NCI-H748 treated with DMSO at 0.1 percent for 48 hours (cell line): Measurements from ENCODE around the gene TBX3.

Experiments used
- DNase-seq: peaks from one replicate; lab custom pipeline; 2025; lab: John Stamatoyannopoulos, UW

TBX3 gene

GRCh38 chr12:114627393-114627792, 56.6 kb downstream of the TBX3 start:
- DNase-seq: no peak

- peak; percentile 20 for DNase-seq
Observed at GRCh38 chr12:114625294-114625851, 58.6 kb downstream of the TBX3 start.

- no peak for DNase-seq
Observed at GRCh38 chr12:114623737-114624136, 60.2 kb downstream of the TBX3 start.
